Vagina (tissue), 2 donors: Measurements from ENCODE around the gene COL8A2. TPM values are rescaled to one million over a fixed set of nuclear protein-coding genes. Genes with fewer than 3 reads are reported as not detected.

Experiments used
- DNase-seq, 2 donors: peaks; one replicate each; pipeline ENCODE4 v3.0.0-alpha.2; 2017; ENCODE audit errors: extremely low spot score in 2 of 2
- H3K27ac ChIP-seq: fragments of 200-600 bp; sonication (generic); one replicate; pipeline ENCODE4 v1.5.1; 2019
- H3K27me3 ChIP-seq: fragments of 200-600 bp; sonication (generic); one replicate; pipeline ENCODE4 v1.5.1; 2019
- H3K36me3 ChIP-seq, 2 donors: fragments of 200-600 bp; sonication (generic); one replicate each; pipeline ENCODE4 v1.5.1; 2017 to 2019
- H3K4me1 ChIP-seq: fragments of 200-600 bp; sonication (generic); one replicate; pipeline ENCODE4 v1.5.1; 2019
- H3K4me3 ChIP-seq, 2 donors: fragments of 200-600 bp; sonication (generic); 1 replicate in 1 of 2; 2 replicates in 1 of 2; pipeline ENCODE4 v1.5.1; 2016 to 2019
- H3K9me3 ChIP-seq: fragments of 200-600 bp; sonication (generic); one replicate; pipeline ENCODE4 v1.5.1; 2019
- CTCF ChIP-seq, 3 experiments: fragments of 450-650 bp in 2 of 3; fragments of 200-600 bp in 1 of 3; sonication (generic) in 1 of 3; IDR thresholded peaks; one replicate each; pipeline ENCODE4 v1.5.1; 2017 to 2019; ENCODE audit warnings: antibody characterized with exemption in 3 of 3, mild to moderate bottlenecking in 2 of 3, moderate library complexity in 2 of 3
- POLR2A ChIP-seq, 2 donors: fragments of 450-650 bp; IDR thresholded peaks; one replicate each; pipeline ENCODE4 v1.6.1; 2017; ENCODE audit warnings: antibody characterized with exemption in 2 of 2, mild to moderate bottlenecking in 2 of 2, moderate library complexity in 2 of 2
- POLR2AphosphoS5 ChIP-seq, 2 donors: sonication (generic); formaldehyde crosslinking; IDR thresholded peaks; one replicate each; pipeline ENCODE4 v1.9.0; 2017; ENCODE audit warnings: antibody characterized with exemption in 2 of 2, mild to moderate bottlenecking in 2 of 2, low read depth in 1 of 2; ENCODE audit not compliant: insufficient read depth in 1 of 2
- intact Hi-C: fragments of 100-400 bp; cut with DNase I; formaldehyde crosslinking; loops from one replicate; pipeline ENCODE4 v1.15.1; 2023
- total RNA-seq: library from RNA; depleted of rRNA; stranded (reverse); fragments of >200 nt; gene quantifications from one replicate; pipeline ENCODE4 v1.2.3, GENCODE V29; 2016

The COL8A2 gene
- total RNA-seq, 1 donor from 2014 or later = 6.4 TPM

- intact Hi-C loops = loop anchor here (10.0 kb wide), 3 partner anchors 67 to 227 kb away; partner anchors contain the start of genes STK40 and THRAP3
- no peak for TF ChIP-seq POLR2AphosphoS5 (IDR thresholded peaks at IDR 0.05; ENCODE audit: insufficient read depth in 1 of 2, low read depth in 1 of 2)
- no peak for TF ChIP-seq CTCF (IDR thresholded peaks at IDR 0.05)
- TF ChIP-seq POLR2A (IDR thresholded peaks at IDR 0.05) = no peak
- peaks cover 69% of the 10 kb centered on the region for H3K4me1 ChIP-seq
- H3K4me3 ChIP-seq = peak overlapping the region; percentile 94 to 99
- DNase-seq = no peak
- H3K27ac ChIP-seq = peak overlapping the region; percentile 100
- no peaks in the 10 kb centered on the region for H3K27me3 ChIP-seq
- no peaks in the 10 kb centered on the region for H3K9me3 ChIP-seq
- H3K36me3 ChIP-seq = no peaks in the 10 kb centered on the region
Observed at GRCh38 chr1:36157115-36157903, 32.3 kb upstream of the COL8A2 start.

GRCh38 chr1:36156329-36157114 lies 31.5 kb upstream of the COL8A2 start:
- no peaks in the 10 kb centered on the region for H3K9me3 ChIP-seq
- no peak for DNase-seq
- peak; percentile 26 to 81 for TF ChIP-seq POLR2AphosphoS5 (IDR thresholded peaks at IDR 0.05; ENCODE audit: insufficient read depth in 1 of 2, low read depth in 1 of 2)
- no peak for TF ChIP-seq POLR2A (IDR thresholded peaks at IDR 0.05)
- no peak for TF ChIP-seq CTCF (IDR thresholded peaks at IDR 0.05)
- H3K36me3 ChIP-seq = no peaks in the 10 kb centered on the region
- H3K27ac ChIP-seq = peak overlapping the region; percentile 100
- intact Hi-C loops = loop anchor here (10.0 kb wide), 3 partner anchors 68 to 228 kb away; partner anchors contain the start of genes STK40 and THRAP3
- H3K4me3 ChIP-seq = peak overlapping the region; percentile 94 to 99
- H3K27me3 ChIP-seq = no peaks in the 10 kb centered on the region
- peaks cover 69% of the 10 kb centered on the region for H3K4me1 ChIP-seq

GRCh38 chr1:36155408-36156328 lies 30.6 kb upstream of the COL8A2 start, which contains the start of gene MAP7D1:
Gene MAP7D1 (plus strand): TSS chr1:36156160. CDS start chr1:36156418, 258 bp downstream.
- Histone ChIP-seq H3K4me3 (peak within 1 kb of the TSS; percentile 94 to 99), H3K4me1 (peaks cover 69% of the 10 kb centered on the region), H3K27ac (peak within 1 kb of the TSS; percentile 100), H3K36me3 (no peaks in the 10 kb centered on the region), H3K9me3 (no peaks in the 10 kb centered on the region), H3K27me3 (no peaks in the 10 kb centered on the region)
- DNase-seq = no peak
- intact Hi-C loops = loop anchor here (10.0 kb wide), 3 partner anchors 69 to 229 kb away; partner anchors contain the start of genes STK40 and THRAP3
- peak; percentile 65 to 93 for TF ChIP-seq POLR2AphosphoS5 (IDR thresholded peaks at IDR 0.05; ENCODE audit: insufficient read depth in 1 of 2, low read depth in 1 of 2)
- no peak for TF ChIP-seq CTCF (IDR thresholded peaks at IDR 0.05)
- peak in 1 of 2 donors; percentile 90 for TF ChIP-seq POLR2A (IDR thresholded peaks at IDR 0.05)

- Histone ChIP-seq H3K27me3 (no peaks in the 10 kb centered on the region), H3K36me3 (no peaks in the 10 kb centered on the region), H3K4me3 (peak overlapping the region; percentile 94 to 99), H3K27ac (peak overlapping the region; percentile 100), H3K9me3 (no peaks in the 10 kb centered on the region), H3K4me1 (peaks cover 69% of the 10 kb centered on the region)
- intact Hi-C loops = loop anchor here (5.0 to 10.0 kb wide), 4 partner anchors 32 to 230 kb away; partner anchors contain the start of genes STK40 and THRAP3
- DNase-seq = no peak
- TF ChIP-seq CTCF (IDR thresholded peaks at IDR 0.05) = no peak
- TF ChIP-seq POLR2A (IDR thresholded peaks at IDR 0.05) = no peak
- TF ChIP-seq POLR2AphosphoS5 (IDR thresholded peaks at IDR 0.05; ENCODE audit: insufficient read depth in 1 of 2, low read depth in 1 of 2) = no peak
Observed at GRCh38 chr1:36154765-36155407, 29.9 kb upstream of the COL8A2 start.
